HG03039 (cell line): Measurements from ENCODE around the gene RNF180.
"Not testable (repeated sequence)": the region's sequence is repeated elsewhere in the genome, so short reads cannot be mapped to it uniquely, and the experiment has no call there.

ENCODE experiments used
- ATAC-seq: cut with Tn5 transposase; IDR thresholded peaks from one replicate; pipeline ENCODE4 v1.9.1; 2021; ENCODE audit warnings: mild to moderate bottlenecking, moderate library complexity; ENCODE audit not compliant: unreplicated experiment

Gene RNF180

GRCh38 chr5:64347309-64347708 lies 181.7 kb downstream of the RNF180 start:
- ATAC-seq: no peak

- no peak for ATAC-seq
These were observed 198.8 kb downstream of the RNF180 start for GRCh38 chr5:64364426-64364825.

GRCh38 chr5:64384765-64385164 lies 219.1 kb downstream of the RNF180 start:
- ATAC-seq: peak; percentile 79

GRCh38 chr5:64397552-64397951 lies 231.9 kb downstream of the RNF180 start:
- no peak for ATAC-seq

GRCh38 chr5:64398735-64399134 lies 233.1 kb downstream of the RNF180 start:
- ATAC-seq: not testable (repeated sequence)

GRCh38 chr5:64407103-64407825 lies 241.6 kb downstream of the RNF180 start:
- ATAC-seq: not testable (repeated sequence)

- no peak for ATAC-seq
These were observed 251.7 kb downstream of the RNF180 start for GRCh38 chr5:64417390-64417789.

GRCh38 chr5:64418013-64418412 lies 252.4 kb downstream of the RNF180 start:
- ATAC-seq: no peak
